ENCODE data around the gene UMAD1. TPM values are rescaled to one million over a fixed set of nuclear protein-coding genes. Genes with fewer than 3 reads are reported as not detected.

UMAD1 gene
- polyA plus RNA-seq, 1 of the 3 experiments (the other 2 are of a cell fraction), result 13.9 TPM

- H3K27ac ChIP-seq (ENCODE audit: low read depth in 2 of 2, low read length in 1 of 2), result no peak overlapping the region
- H3K36me3 ChIP-seq (replicated peaks in 1 of 2; ENCODE audit: control insufficient read depth in 1 of 2, insufficient read depth in 2 of 2, low read length in 1 of 2), result no peaks in the 10 kb centered on the region
- no peaks in the 10 kb centered on the region for H3K27me3 ChIP-seq (ENCODE audit: insufficient read depth)
- H3K9me3 ChIP-seq, result no peaks in the 10 kb centered on the region
- H2AFZ ChIP-seq (ENCODE audit: low read depth), result no peak overlapping the region
- H3K4me2 ChIP-seq, result no peak overlapping the region
- no peaks in the 10 kb centered on the region for H4K20me1 ChIP-seq (ENCODE audit: insufficient read depth)
- TF ChIP-seq FOSL2 (IDR thresholded peaks at IDR 0.05; ENCODE audit: borderline replicate concordance, low read depth) (no peak), IRF3 (IDR thresholded peaks at IDR 0.05; ENCODE audit: low read depth, low read length) (no peak), ELF1 (IDR thresholded peaks at IDR 0.05) (no peak), CHD2 (IDR thresholded peaks at IDR 0.05; ENCODE audit: low read length, partially characterized antibody) (no peak), GABPA (IDR thresholded peaks at IDR 0.05; ENCODE audit: low read depth) (no peak), RCOR1 (IDR thresholded peaks at IDR 0.05; ENCODE audit: low read length) (no peak), NFIC (IDR thresholded peaks at IDR 0.05; ENCODE audit: borderline replicate concordance) (no peak), SMC3 (IDR thresholded peaks at IDR 0.05; ENCODE audit: low read depth, low read length) (no peak), REST (IDR thresholded peaks at IDR 0.05; ENCODE audit: low read depth, low read length) (no peak)
- ChIA-PET POLR2A (no interaction called here), CTCF (no interaction called here)
- H3K9me2 ChIP-seq, result no peaks in the 10 kb centered on the region
- H3K4me3 ChIP-seq (ENCODE audit: low read depth in 2 of 2, low read length in 1 of 2), result no peak overlapping the region
- H3F3A ChIP-seq (replicated peaks; ENCODE audit: insufficient read depth), result no peaks in the 10 kb centered on the region
- H3K4me1 ChIP-seq (ENCODE audit: control insufficient read depth in 1 of 2, insufficient read depth in 2 of 2, low read depth in 1 of 2, low read length in 1 of 2), result peaks cover 0 to 9% of the 10 kb centered on the region in 2 experiments; a peak in 2 of 4 replicates
- no peaks in the 10 kb centered on the region for H3K79me2 ChIP-seq (ENCODE audit: insufficient read depth)
- DNase-seq, result no peak
- H3K9ac ChIP-seq, result no peak overlapping the region
- 82% methylated on average over 1 of the region's 1 CpG for WGBS (ENCODE audit: low lambda C conversion rate)
These were observed 142.4 kb downstream of the UMAD1 start for GRCh38 chr7:7783001-7783400.

GRCh38 chr7:7785344-7785973 lies 144.9 kb downstream of the UMAD1 start:
- Histone ChIP-seq H3F3A (replicated peaks; ENCODE audit: insufficient read depth) (no peaks in the 10 kb centered on the region), H4K20me1 (ENCODE audit: insufficient read depth) (no peaks in the 10 kb centered on the region), H3K9me3 (no peaks in the 10 kb centered on the region), H3K4me1 (ENCODE audit: control insufficient read depth in 1 of 2, insufficient read depth in 2 of 2, low read depth in 1 of 2, low read length in 1 of 2) (peaks cover 0 to 14% of the 10 kb centered on the region in 2 experiments; a peak in 2 of 4 replicates), H3K9ac (no peak overlapping the region), H3K27me3 (ENCODE audit: insufficient read depth) (no peaks in the 10 kb centered on the region), H2AFZ (ENCODE audit: low read depth) (no peak overlapping the region), H3K79me2 (ENCODE audit: insufficient read depth) (no peaks in the 10 kb centered on the region), H3K27ac (ENCODE audit: low read depth in 2 of 2, low read length in 1 of 2) (no peak overlapping the region), H3K4me3 (ENCODE audit: low read depth in 2 of 2, low read length in 1 of 2) (no peak overlapping the region), H3K36me3 (replicated peaks in 1 of 2; ENCODE audit: control insufficient read depth in 1 of 2, insufficient read depth in 2 of 2, low read length in 1 of 2) (no peaks in the 10 kb centered on the region), H3K9me2 (no peaks in the 10 kb centered on the region), H3K4me2 (no peak overlapping the region)
- 94% methylated on average over 6 of the region's 6 CpGs for WGBS (ENCODE audit: low lambda C conversion rate)
- POLR2A ChIA-PET, result no interaction called here
- DNase-seq, result no peak
- CTCF ChIA-PET, result interaction anchor here (1.7 kb wide), 1 partner anchor 104 kb away, joined by 7 read pairs; no protein-coding TSS in a partner anchor
- TF ChIP-seq FOXJ3 (CRISPR knock-in tag; IDR thresholded peaks at IDR 0.05) (no peak), GATA2 (CRISPR knock-in tag; IDR thresholded peaks at IDR 0.05) (no peak), RFX5 (IDR thresholded peaks at IDR 0.05; ENCODE audit: low read length) (no peak), TCF12 (IDR thresholded peaks at IDR 0.05) (no peak), TAF1 (IDR thresholded peaks at IDR 0.05; ENCODE audit: borderline replicate concordance, low read depth, low read length) (no peak), YY1 (IDR thresholded peaks at IDR 0.05; ENCODE audit: low read depth) (no peak), ZBTB33 (IDR thresholded peaks at IDR 0.05; ENCODE audit: borderline replicate concordance, low read depth) (no peak), GABPA (IDR thresholded peaks at IDR 0.05; ENCODE audit: low read depth) (no peak), NRF1 (IDR thresholded peaks at IDR 0.05; ENCODE audit: low read depth, low read length) (no peak), NFIC (IDR thresholded peaks at IDR 0.05; ENCODE audit: borderline replicate concordance) (no peak), RAD21 (IDR thresholded peaks at IDR 0.05; ENCODE audit: low read length) (no peak), CHD2 (IDR thresholded peaks at IDR 0.05; ENCODE audit: low read length, partially characterized antibody) (no peak), TEAD4 (IDR thresholded peaks at IDR 0.05; ENCODE audit: borderline replicate concordance, insufficient read depth) (no peak), RCOR1 (IDR thresholded peaks at IDR 0.05; ENCODE audit: low read length) (no peak), ELF1 (IDR thresholded peaks at IDR 0.05) (no peak), FOSL2 (IDR thresholded peaks at IDR 0.05; ENCODE audit: borderline replicate concordance, low read depth) (no peak), FOXM1 (IDR thresholded peaks at IDR 0.05; ENCODE audit: low read depth) (no peak), PBX3 (IDR thresholded peaks at IDR 0.05) (no peak)
